PC-3 (cell line): ENCODE measurements around the gene AFF1. TPM values are rescaled to one million over a fixed set of nuclear protein-coding genes. Genes with fewer than 3 reads are reported as not detected.

ENCODE experiments used
- ATAC-seq: fragments of 200-7000 bp; cut with Tn5 transposase; 2 replicates; pipeline ENCODE4 v1.9.1; 2020; ENCODE audit warnings: mild to moderate bottlenecking, moderate library complexity
- BruUV-seq: library from RNA; stranded (reverse); fragments of 400-500 nt; replicated peaks from 2 replicates; lab custom pipeline; 2021; lab: Mats Ljungman, UMichigan
- CTCF ChIA-PET: fragments of 300-600 bp; sonication (Branson Sonifier 250); formaldehyde crosslinking; loops from one replicate; lab custom pipeline; 2022; ENCODE audit warnings: antibody characterized with exemption; lab: Charles Lee
- POLR2A ChIA-PET: fragments of 300-600 bp; sonication (Branson Sonifier 250); formaldehyde crosslinking; loops from one replicate; lab custom pipeline; 2022; ENCODE audit warnings: antibody characterized with exemption; ENCODE audit not compliant: unreplicated experiment; lab: Charles Lee
- DNase-seq: peaks from one replicate; pipeline ENCODE4 v3.0.0-alpha.2; 2015
- H2AFZ ChIP-seq: fragments of 300-600 bp; sonication (generic); 2 replicates; pipeline ENCODE4 v1.6.0; 2016; ENCODE audit warnings: antibody characterized with exemption, low read length
- H3F3A ChIP-seq: fragments of 300-600 bp; sonication (generic); one replicate; pipeline ENCODE4 v1.6.0; 2017; ENCODE audit warnings: antibody characterized with exemption, low read length, control low read depth, mild to moderate bottlenecking; ENCODE audit not compliant: unreplicated experiment
- H3K27ac ChIP-seq: fragments of 300-600 bp; sonication (generic); 2 replicates; pipeline ENCODE4 v1.5.1; 2016; ENCODE audit warnings: mild to moderate bottlenecking, low read length
- H3K27me3 ChIP-seq: fragments of 300-600 bp; sonication (generic); 2 replicates; pipeline ENCODE4 v1.6.1; 2016; ENCODE audit warnings: low read length, mixed read lengths
- H3K36me3 ChIP-seq: fragments of 300-600 bp; sonication (generic); 2 replicates; pipeline ENCODE4 v1.6.1; 2016; ENCODE audit warnings: low read depth, mixed run types, low read length, mixed read lengths
- H3K4me1 ChIP-seq: fragments of 300-600 bp; sonication (generic); 2 replicates; pipeline ENCODE4 v1.5.1; 2016; ENCODE audit warnings: low read length; ENCODE audit not compliant: insufficient read depth
- H3K4me2 ChIP-seq: fragments of 300-600 bp; sonication (generic); 2 replicates; pipeline ENCODE4 v1.6.0; 2016; ENCODE audit warnings: low read length
- H3K4me3 ChIP-seq: fragments of 300-600 bp; sonication (generic); 2 replicates; pipeline ENCODE4 v1.5.1; 2016; ENCODE audit warnings: mild to moderate bottlenecking, low read length, mixed read lengths
- H3K79me2 ChIP-seq: fragments of 300-600 bp; sonication (generic); 2 replicates; pipeline ENCODE4 v1.6.1; 2017; ENCODE audit warnings: low read length, mixed read lengths
- H3K9ac ChIP-seq: fragments of 300-600 bp; sonication (generic); 2 replicates; pipeline ENCODE4 v1.6.0; 2016; ENCODE audit warnings: mild to moderate bottlenecking, low read length
- H3K9me2 ChIP-seq: fragments of 300-600 bp; sonication (generic); replicated peaks from 2 replicates; pipeline ENCODE4 v1.6.1; 2016; ENCODE audit warnings: mixed run types, low read length, mixed read lengths
- H3K9me3 ChIP-seq: fragments of 300-600 bp; sonication (generic); 2 replicates; pipeline ENCODE4 v1.6.1; 2016; ENCODE audit warnings: low read length, mixed read lengths
- H4K20me1 ChIP-seq: fragments of 300-600 bp; sonication (generic); 2 replicates; pipeline ENCODE4 v1.6.1; 2016; ENCODE audit warnings: low read length, mixed read lengths
- CTCF ChIP-seq: fragments of 300-600 bp; sonication (generic); conservative IDR thresholded peaks from 2 replicates; pipeline ENCODE4 v1.5.1; 2017; ENCODE audit warnings: antibody characterized with exemption, low read depth, mild to moderate bottlenecking, low read length
- EZH2 ChIP-seq: fragments of 300-600 bp; sonication (generic); IDR thresholded peaks from one replicate; pipeline ENCODE4 v1.6.1; 2017; ENCODE audit warnings: antibody characterized with exemption, mild to moderate bottlenecking, low read length; ENCODE audit not compliant: unreplicated experiment
- EZH2phosphoT487 ChIP-seq: fragments of 300-600 bp; sonication (generic); IDR thresholded peaks from 2 replicates; pipeline ENCODE4 v1.6.1; 2018; ENCODE audit warnings: mild to moderate bottlenecking, antibody characterized with exemption, low read length, borderline replicate concordance
- intact Hi-C: fragments of 100-400 bp; cut with micrococcal nuclease; formaldehyde crosslinking; loops from 2 replicates; pipeline ENCODE4 v1.9.0; 2023
- total RNA-seq: library from RNA; depleted of rRNA; stranded (reverse); fragments of >200 nt; gene quantifications from 2 replicates; pipeline ENCODE4 v1.2.3, GENCODE V29; 2014

AFF1 gene
- total RNA-seq, 1 experiment from 2014 or later = 8.1 TPM

GRCh38 chr4:87152310-87153041 lies 217.7 kb downstream of the AFF1 start:
- no peak overlapping the region for H3K9ac ChIP-seq
- H3K9me3 ChIP-seq = no peaks in the 10 kb centered on the region
- DNase-seq (no peak), ATAC-seq (peak; percentile 20)
- no peak overlapping the region for H3K4me3 ChIP-seq
- no peaks in the 10 kb centered on the region for H3K27me3 ChIP-seq
- H3K36me3 ChIP-seq = no peaks in the 10 kb centered on the region
- intact Hi-C loops = loop anchor here (5.0 to 10.0 kb wide), 2 partner anchors 70 to 312 kb away; partner anchors contain the start of gene KLHL8
- no peak for TF ChIP-seq EZH2phosphoT487
- TF ChIP-seq EZH2 = no peak
- no peak for TF ChIP-seq CTCF
- no peaks in the 10 kb centered on the region for H3F3A ChIP-seq
- H2AFZ ChIP-seq = no peak overlapping the region
- no peaks in the 10 kb centered on the region for H4K20me1 ChIP-seq
- no peak overlapping the region for H3K4me2 ChIP-seq
- BruUV-seq = no TSS peak
- ChIA-PET CTCF (interaction anchor here (1.1 kb wide), 1 partner anchor 82 kb away, joined by 6 read pairs; no protein-coding TSS in a partner anchor), POLR2A (no interaction called here)
- H3K9me2 ChIP-seq = no peaks in the 10 kb centered on the region
- H3K27ac ChIP-seq = no peak overlapping the region
- H3K4me1 ChIP-seq = no peaks in the 10 kb centered on the region; the same call in 1 of the 2 replicates
- no peaks in the 10 kb centered on the region for H3K79me2 ChIP-seq

GRCh38 chr4:87153078-87153870 lies 218.5 kb downstream of the AFF1 start:
- Histone ChIP-seq H3K4me1 (no peaks in the 10 kb centered on the region; the same call in 1 of the 2 replicates), H3K9ac (no peak overlapping the region), H3K4me3 (no peak overlapping the region), H2AFZ (no peak overlapping the region), H3K9me3 (no peaks in the 10 kb centered on the region), H3F3A (no peaks in the 10 kb centered on the region), H3K27ac (no peak overlapping the region), H3K27me3 (no peaks in the 10 kb centered on the region), H3K79me2 (no peaks in the 10 kb centered on the region), H3K4me2 (no peak overlapping the region), H3K9me2 (no peaks in the 10 kb centered on the region), H4K20me1 (no peaks in the 10 kb centered on the region), H3K36me3 (no peaks in the 10 kb centered on the region)
- no TSS peak for BruUV-seq
- POLR2A ChIA-PET = interaction anchor here (0.7 kb wide), 1 partner anchor 292 kb away, joined by 3 read pairs; no protein-coding TSS in a partner anchor
- no peak for TF ChIP-seq EZH2
- no peak for TF ChIP-seq EZH2phosphoT487
- TF ChIP-seq CTCF = no peak
- CTCF ChIA-PET = no interaction called here
- intact Hi-C loops = loop anchor here (5.0 to 10.0 kb wide), 2 partner anchors 69 to 312 kb away; partner anchors contain the start of gene KLHL8
- ATAC-seq = no peak
- no peak for DNase-seq
